ENCODE measurements around the gene SMIM20.
"Not testable (repeated sequence)": the region's sequence is repeated elsewhere in the genome, so short reads cannot be mapped to it uniquely, and the experiment has no call there.

Gene SMIM20

GRCh38 chr4:25890571-25891485 lies 23.2 kb upstream of the SMIM20 start:
- DNase-seq (ENCODE audit: low read depth): no peak

GRCh38 chr4:25892796-25893195 lies 21.2 kb upstream of the SMIM20 start:
- DNase-seq (ENCODE audit: low read depth): no peak

GRCh38 chr4:25896776-25897539 lies 17.1 kb upstream of the SMIM20 start:
- DNase-seq (ENCODE audit: low read depth): no peak

- no peak for DNase-seq (ENCODE audit: low read depth)
Observed at GRCh38 chr4:25900310-25900709, 13.7 kb upstream of the SMIM20 start.

GRCh38 chr4:25901030-25901430 lies 13.0 kb upstream of the SMIM20 start:
- DNase-seq (ENCODE audit: low read depth): no peak

- DNase-seq (ENCODE audit: low read depth): no peak
Observed at GRCh38 chr4:25903900-25904747, 9.9 kb upstream of the SMIM20 start.

GRCh38 chr4:25904748-25905082 lies 9.3 kb upstream of the SMIM20 start:
- no peak for DNase-seq (ENCODE audit: low read depth)

- DNase-seq (ENCODE audit: low read depth): no peak
Observed at GRCh38 chr4:25905371-25905770, 8.6 kb upstream of the SMIM20 start.

GRCh38 chr4:25906113-25906512 lies 7.9 kb upstream of the SMIM20 start:
- DNase-seq (ENCODE audit: low read depth): not testable (repeated sequence)

GRCh38 chr4:25908491-25908901 lies 5.5 kb upstream of the SMIM20 start:
- DNase-seq (ENCODE audit: low read depth): no peak

- DNase-seq (ENCODE audit: low read depth): no peak
Observed at GRCh38 chr4:25911356-25911755, 2.7 kb upstream of the SMIM20 start.

- DNase-seq (ENCODE audit: low read depth): peak; percentile 3
Observed at GRCh38 chr4:25913056-25913850, 767 bp upstream of the SMIM20 start.

- no peak for DNase-seq (ENCODE audit: low read depth)
Observed at GRCh38 chr4:25914670-25915352, 791 bp downstream of the SMIM20 start.

GRCh38 chr4:25915353-25915705 lies 1.3 kb downstream of the SMIM20 start:
- DNase-seq (ENCODE audit: low read depth): no peak

- no peak for DNase-seq (ENCODE audit: low read depth)
Observed at GRCh38 chr4:25916870-25917269, 2.9 kb downstream of the SMIM20 start.

- DNase-seq (ENCODE audit: low read depth): no peak
Observed at GRCh38 chr4:25919676-25920075, 5.7 kb downstream of the SMIM20 start.

GRCh38 chr4:25921922-25922321 lies 7.9 kb downstream of the SMIM20 start:
- no peak for DNase-seq (ENCODE audit: low read depth)

- no peak for DNase-seq (ENCODE audit: low read depth)
Observed at GRCh38 chr4:25922812-25923369, 8.9 kb downstream of the SMIM20 start.

GRCh38 chr4:25923745-25924144 lies 9.7 kb downstream of the SMIM20 start:
- no peak for DNase-seq (ENCODE audit: low read depth)

- DNase-seq (ENCODE audit: low read depth): no peak
Observed at GRCh38 chr4:25925486-25926201, 11.6 kb downstream of the SMIM20 start.
